ENCODE results near the gene KLHL11.

The KLHL11 gene

DNA sequence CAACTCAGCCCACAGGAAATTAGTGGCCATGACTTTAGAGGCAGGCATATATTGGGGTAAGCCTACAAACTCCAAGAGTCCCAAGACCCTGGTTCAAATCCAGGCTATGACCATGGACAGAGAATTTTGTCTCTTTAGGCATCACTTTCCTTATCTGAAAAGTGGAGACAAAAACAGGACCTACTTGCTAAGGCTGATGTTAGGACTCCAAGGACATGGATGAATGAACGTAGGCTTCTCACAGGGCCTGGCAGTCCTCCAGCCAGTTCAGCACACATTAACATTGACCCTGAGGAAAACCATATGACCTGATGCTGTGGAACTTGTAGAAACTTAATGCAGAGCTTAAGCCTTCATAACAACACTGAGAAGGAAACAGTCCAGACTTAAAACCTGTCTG, 51.0 kb downstream of the KLHL11 start:
- TF ChIP-seq, protein P1, sequence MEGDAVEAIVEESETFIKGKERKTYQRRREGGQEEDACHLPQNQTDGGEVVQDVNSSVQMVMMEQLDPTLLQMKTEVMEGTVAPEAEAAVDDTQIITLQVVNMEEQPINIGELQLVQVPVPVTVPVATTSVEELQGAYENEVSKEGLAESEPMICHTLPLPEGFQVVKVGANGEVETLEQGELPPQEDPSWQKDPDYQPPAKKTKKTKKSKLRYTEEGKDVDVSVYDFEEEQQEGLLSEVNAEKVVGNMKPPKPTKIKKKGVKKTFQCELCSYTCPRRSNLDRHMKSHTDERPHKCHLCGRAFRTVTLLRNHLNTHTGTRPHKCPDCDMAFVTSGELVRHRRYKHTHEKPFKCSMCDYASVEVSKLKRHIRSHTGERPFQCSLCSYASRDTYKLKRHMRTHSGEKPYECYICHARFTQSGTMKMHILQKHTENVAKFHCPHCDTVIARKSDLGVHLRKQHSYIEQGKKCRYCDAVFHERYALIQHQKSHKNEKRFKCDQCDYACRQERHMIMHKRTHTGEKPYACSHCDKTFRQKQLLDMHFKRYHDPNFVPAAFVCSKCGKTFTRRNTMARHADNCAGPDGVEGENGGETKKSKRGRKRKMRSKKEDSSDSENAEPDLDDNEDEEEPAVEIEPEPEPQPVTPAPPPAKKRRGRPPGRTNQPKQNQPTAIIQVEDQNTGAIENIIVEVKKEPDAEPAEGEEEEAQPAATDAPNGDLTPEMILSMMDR (IDR thresholded peaks at IDR 0.05; ENCODE audit: insufficient read depth, low read length, poor library complexity, severe bottlenecking) = no peak
- TF ChIP-seq EZH2phosphoT487 (conservative IDR thresholded peaks at IDR 0.05; ENCODE audit: low read length) = no peak
- Histone ChIP-seq H3K9me3 (ENCODE audit: insufficient read depth, low read length) (no peaks in the 10 kb centered on the region), H3K4me3 (ENCODE audit: insufficient read depth, low read length, poor library complexity, severe bottlenecking) (no peak overlapping the region), H3K9ac (ENCODE audit: low read length) (no peak overlapping the region), H4K20me1 (ENCODE audit: low read depth, low read length) (no peaks in the 10 kb centered on the region), H3K27ac (ENCODE audit: low read depth, low read length) (no peak overlapping the region), H3K79me2 (ENCODE audit: insufficient read depth, low read length) (no peaks in the 10 kb centered on the region), H2AFZ (ENCODE audit: low read depth, low read length, severe bottlenecking) (no peak overlapping the region), H3F3A (ENCODE audit: insufficient read depth) (no peaks in the 10 kb centered on the region), H3K36me3 (ENCODE audit: low read length) (no peaks in the 10 kb centered on the region), H3K4me2 (ENCODE audit: low read depth, low read length, poor library complexity, severe bottlenecking) (no peak overlapping the region), H3K27me3 (ENCODE audit: low read length) (no peaks in the 10 kb centered on the region), H3K9me2 (replicated peaks; ENCODE audit: insufficient read depth, low read length) (no peaks in the 10 kb centered on the region)

GRCh38 chr17:41813699-41814124, 51.5 kb downstream of the KLHL11 start:
- H3K27me3 ChIP-seq (ENCODE audit: low read length) = no peaks in the 10 kb centered on the region
- H3F3A ChIP-seq (ENCODE audit: insufficient read depth) = no peaks in the 10 kb centered on the region
- no peak overlapping the region for H3K4me3 ChIP-seq (ENCODE audit: insufficient read depth, low read length, poor library complexity, severe bottlenecking)
- H3K79me2 ChIP-seq (ENCODE audit: insufficient read depth, low read length) = no peaks in the 10 kb centered on the region
- no peaks in the 10 kb centered on the region for H3K9me2 ChIP-seq (replicated peaks; ENCODE audit: insufficient read depth, low read length)
- H3K36me3 ChIP-seq (ENCODE audit: low read length) = no peaks in the 10 kb centered on the region
- no peak overlapping the region for H3K4me2 ChIP-seq (ENCODE audit: low read depth, low read length, poor library complexity, severe bottlenecking)
- H3K27ac ChIP-seq (ENCODE audit: low read depth, low read length) = no peak overlapping the region
- no peaks in the 10 kb centered on the region for H4K20me1 ChIP-seq (ENCODE audit: low read depth, low read length)
- H3K9me3 ChIP-seq (ENCODE audit: insufficient read depth, low read length) = no peaks in the 10 kb centered on the region
- H2AFZ ChIP-seq (ENCODE audit: low read depth, low read length, severe bottlenecking) = no peak overlapping the region
- H3K9ac ChIP-seq (ENCODE audit: low read length) = no peak overlapping the region
- TF ChIP-seq, protein P1 (IDR thresholded peaks at IDR 0.05; ENCODE audit: insufficient read depth, low read length, poor library complexity, severe bottlenecking) = no peak
- TF ChIP-seq EZH2phosphoT487 (conservative IDR thresholded peaks at IDR 0.05; ENCODE audit: low read length) = no peak

- H3K4me2 ChIP-seq (ENCODE audit: low read depth, low read length, poor library complexity, severe bottlenecking) = no peak overlapping the region
- no peak overlapping the region for H3K27ac ChIP-seq (ENCODE audit: low read depth, low read length)
- H3K27me3 ChIP-seq (ENCODE audit: low read length) = no peaks in the 10 kb centered on the region
- no peaks in the 10 kb centered on the region for H4K20me1 ChIP-seq (ENCODE audit: low read depth, low read length)
- H3K9me2 ChIP-seq (replicated peaks; ENCODE audit: insufficient read depth, low read length) = no peaks in the 10 kb centered on the region
- no peaks in the 10 kb centered on the region for H3F3A ChIP-seq (ENCODE audit: insufficient read depth)
- H3K36me3 ChIP-seq (ENCODE audit: low read length) = no peaks in the 10 kb centered on the region
- H3K9me3 ChIP-seq (ENCODE audit: insufficient read depth, low read length) = no peaks in the 10 kb centered on the region
- H3K9ac ChIP-seq (ENCODE audit: low read length) = no peak overlapping the region
- TF ChIP-seq, protein P1 (IDR thresholded peaks at IDR 0.05; ENCODE audit: insufficient read depth, low read length, poor library complexity, severe bottlenecking) = no peak
- TF ChIP-seq EZH2phosphoT487 (conservative IDR thresholded peaks at IDR 0.05; ENCODE audit: low read length) = no peak
- no peak overlapping the region for H2AFZ ChIP-seq (ENCODE audit: low read depth, low read length, severe bottlenecking)
- H3K79me2 ChIP-seq (ENCODE audit: insufficient read depth, low read length) = no peaks in the 10 kb centered on the region
- H3K4me3 ChIP-seq (ENCODE audit: insufficient read depth, low read length, poor library complexity, severe bottlenecking) = no peak overlapping the region
Measured at GRCh38 chr17:41813152-41813680, 52.0 kb downstream of the KLHL11 start.

Measured in SU-DHL-6 (cell line).